ENCODE measurements around the gene EFCAB6.

EFCAB6 gene

GRCh38 chr22:43515411-43515810, 296.7 kb downstream of the EFCAB6 start:
- DNase-seq = no peak

- DNase-seq = no peak
Observed at GRCh38 chr22:43514476-43515157, 297.5 kb downstream of the EFCAB6 start.

- no peak for DNase-seq
Observed at GRCh38 chr22:43512279-43512678, 299.8 kb downstream of the EFCAB6 start.

GRCh38 chr22:43511276-43511910, 300.7 kb downstream of the EFCAB6 start:
- DNase-seq = no peak

GRCh38 chr22:43510281-43511070, 301.6 kb downstream of the EFCAB6 start:
- DNase-seq = no peak

- no peak for DNase-seq
Observed at GRCh38 chr22:43509337-43509736, 302.8 kb downstream of the EFCAB6 start.

- no peak for DNase-seq
Observed at GRCh38 chr22:43508489-43508888, 303.6 kb downstream of the EFCAB6 start.

GRCh38 chr22:43507235-43507634, 304.9 kb downstream of the EFCAB6 start:
- DNase-seq = no peak

GRCh38 chr22:43506487-43506886, 305.6 kb downstream of the EFCAB6 start:
- DNase-seq = no peak

GRCh38 chr22:43505896-43506295, 306.2 kb downstream of the EFCAB6 start:
- DNase-seq = no peak

GRCh38 chr22:43505423-43505822, 306.7 kb downstream of the EFCAB6 start:
- DNase-seq = no peak

GRCh38 chr22:43504666-43505261, 307.3 kb downstream of the EFCAB6 start:
- DNase-seq = no peak

- no peak for DNase-seq
Observed at GRCh38 chr22:43504068-43504467, 308.0 kb downstream of the EFCAB6 start.

- DNase-seq = no peak
Observed at GRCh38 chr22:43502306-43502874, 309.7 kb downstream of the EFCAB6 start.

- no peak for DNase-seq
Observed at GRCh38 chr22:43501878-43502277, 310.2 kb downstream of the EFCAB6 start.

- no peak for DNase-seq
Observed at GRCh38 chr22:43500792-43501785, 311.0 kb downstream of the EFCAB6 start.

GRCh38 chr22:43498856-43499253, 313.2 kb downstream of the EFCAB6 start:
- DNase-seq = no peak

- DNase-seq = no peak
Observed at GRCh38 chr22:43497956-43498855, 313.9 kb downstream of the EFCAB6 start.

- DNase-seq = no peak
Observed at GRCh38 chr22:43493297-43493696, 318.8 kb downstream of the EFCAB6 start.

GRCh38 chr22:43491737-43492136, 320.4 kb downstream of the EFCAB6 start:
- DNase-seq = no peak

GRCh38 chr22:43491177-43491576, 320.9 kb downstream of the EFCAB6 start:
- no peak for DNase-seq
